Uterus (tissue), 2 donors: ENCODE data around the gene TRIM50.

Source experiments
- CTCF ChIP-seq, 4 experiments: fragments of 200-600 bp in 2 of 4; fragments of 450-650 bp in 2 of 4; sonication (generic) in 2 of 4; IDR thresholded peaks; one replicate each; pipeline ENCODE4 v1.5.1; 2016 to 2019; ENCODE audit warnings: antibody characterized with exemption in 4 of 4, mild to moderate bottlenecking in 2 of 4, moderate library complexity in 1 of 4
- POLR2A ChIP-seq, 2 donors: fragments of 450-650 bp; IDR thresholded peaks; one replicate each; pipeline ENCODE4 v1.6.1; 2016; ENCODE audit warnings: antibody characterized with exemption in 2 of 2, mild to moderate bottlenecking in 1 of 2, moderate library complexity in 1 of 2

GRCh38 chr7:73366127-73366526, 38.2 kb upstream of the TRIM50 start:
- TF ChIP-seq POLR2A (IDR thresholded peaks at IDR 0.05) (no peak), CTCF (IDR thresholded peaks at IDR 0.05) (no peak)
